MV-4-11 (cell line): ENCODE measurements around the gene ITGAL.
"Not testable (repeated sequence)": the region's sequence is repeated elsewhere in the genome, so short reads cannot be mapped to it uniquely, and the experiment has no call there.

Experiments used
- DNase-seq: peaks from one replicate; lab custom pipeline; 2025; lab: John Stamatoyannopoulos, UW

ITGAL gene

DNA sequence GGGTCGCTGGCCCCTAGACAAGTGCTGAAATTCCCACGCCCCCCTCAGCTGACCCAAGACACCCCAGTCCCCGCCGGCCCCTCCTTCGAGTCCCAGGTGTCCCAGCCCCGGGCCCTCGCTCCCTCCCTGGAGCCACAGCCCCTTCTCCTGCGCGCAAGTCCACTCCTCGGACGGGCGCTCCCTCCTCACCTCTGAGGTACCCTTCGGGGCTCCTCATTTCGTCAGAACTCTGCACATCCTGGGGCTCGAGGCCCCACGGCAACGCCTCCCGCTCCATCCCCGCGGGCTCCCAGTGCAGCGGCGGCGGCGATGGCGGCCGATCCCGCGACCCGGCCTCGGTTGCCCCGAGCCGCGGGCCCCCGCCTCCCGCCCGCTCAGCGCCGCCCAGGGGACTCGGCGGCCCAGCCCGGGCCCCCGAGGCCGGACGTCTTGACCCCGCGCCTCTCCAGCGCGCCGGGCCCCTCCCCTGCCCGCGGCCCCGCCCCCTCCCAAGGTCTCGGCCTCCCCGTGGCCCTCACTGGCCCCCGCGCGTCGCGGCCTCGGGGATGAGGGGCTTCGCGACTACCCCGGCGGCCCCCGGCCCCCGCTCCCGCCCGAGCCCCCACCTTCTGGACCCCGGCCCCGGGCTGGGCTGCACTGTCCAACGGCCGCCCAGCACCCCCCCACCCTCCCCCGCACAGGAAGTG, 53.7 kb downstream of the ITGAL start, which contains the start of gene ZNF768:
Gene ZNF768, minus strand, starts transcription at position 430 of the 686 bp plus-strand sequence. Its CDS starts 153 bp downstream, at position 277.
- DNase-seq = no peak

DNA sequence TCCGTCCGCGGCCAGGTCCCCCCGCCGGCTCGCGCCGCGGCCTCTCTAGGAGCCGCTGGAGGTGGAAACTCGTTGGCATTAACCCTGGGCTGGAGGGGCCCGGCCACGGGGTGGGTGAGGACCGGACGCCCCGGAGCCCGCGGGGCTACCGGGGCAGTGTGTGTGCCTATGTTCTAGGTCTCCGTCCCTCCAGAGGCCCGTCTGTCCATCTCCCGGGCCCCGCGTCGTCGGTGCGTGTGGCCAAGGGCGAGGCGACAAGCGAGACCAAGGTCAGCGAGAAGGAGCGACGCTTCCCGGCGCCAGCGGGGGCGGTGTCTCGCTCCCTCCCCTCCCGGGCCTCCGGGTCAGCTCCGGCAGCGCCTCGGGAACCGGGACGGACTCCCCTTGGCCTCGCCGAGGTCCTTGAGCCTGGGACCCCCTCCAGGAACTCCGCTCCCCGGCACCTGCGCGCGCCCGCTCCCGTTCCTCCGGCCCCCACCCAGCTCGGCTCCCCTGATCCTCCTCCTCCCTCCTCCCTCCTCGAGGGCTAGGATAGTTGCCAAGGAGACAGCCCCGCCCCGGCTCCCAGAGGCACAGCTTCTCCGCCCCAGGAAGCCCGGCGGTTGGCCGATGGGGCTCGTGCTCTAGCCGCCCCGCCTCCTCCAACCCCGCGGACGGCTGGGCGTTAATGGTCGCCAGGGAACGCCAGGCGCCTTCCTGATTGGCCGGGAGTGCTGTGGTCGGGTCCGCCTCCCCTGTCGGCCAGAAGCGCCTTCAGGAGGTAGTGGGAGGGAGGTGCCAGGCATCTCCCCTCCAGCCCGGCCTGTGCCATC, 54.5 kb downstream of the ITGAL start:
- peak; percentile 96 for DNase-seq

- DNase-seq = peak; percentile 92
These were observed 55.2 kb downstream of the ITGAL start for GRCh38 chr16:30527635-30528178.

- no peak for DNase-seq
These were observed 56.4 kb downstream of the ITGAL start for GRCh38 chr16:30528799-30529457.

DNA sequence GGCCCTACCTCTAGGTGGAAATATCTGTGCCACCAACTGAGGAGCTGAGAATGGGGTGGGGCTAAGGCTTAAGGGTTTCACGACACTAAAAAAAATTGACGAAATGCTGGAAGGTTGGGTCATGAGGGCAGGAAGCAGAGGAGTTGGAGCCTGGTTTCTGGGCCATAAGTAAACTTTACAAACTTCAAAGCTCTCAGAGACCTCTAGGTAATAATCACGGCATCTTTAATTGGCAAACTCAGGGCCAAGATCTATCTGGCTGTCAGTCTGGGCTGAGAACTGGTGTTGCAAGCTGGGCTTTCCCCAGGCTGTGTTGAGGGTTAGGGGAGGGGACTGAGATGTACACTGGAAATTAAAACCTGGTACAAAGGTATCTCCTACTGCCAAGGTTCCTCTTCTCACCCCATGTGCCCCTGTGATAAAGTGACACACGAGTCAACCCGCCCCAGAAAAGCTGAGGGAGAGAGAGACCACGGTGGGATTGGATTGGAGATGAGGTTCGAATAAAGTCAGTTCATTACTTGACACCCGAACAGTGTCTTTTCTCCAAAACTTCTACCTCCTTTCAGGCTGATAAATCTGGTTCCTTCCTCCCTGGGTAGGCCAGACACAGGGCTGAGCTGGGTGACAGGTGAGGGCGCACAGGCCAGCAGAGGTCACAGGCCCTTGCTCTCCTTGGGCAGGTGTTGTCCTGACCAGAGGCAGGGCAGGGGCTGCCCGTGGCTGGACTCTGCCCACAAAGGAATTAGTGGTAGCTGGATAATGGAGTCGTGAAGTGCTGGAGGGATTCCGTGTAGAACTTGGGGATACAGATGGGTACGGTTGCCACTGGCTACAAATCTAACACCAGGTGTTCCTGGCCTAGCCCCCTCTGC, 57.9 kb downstream of the ITGAL start:
- no peak for DNase-seq

GRCh38 chr16:30532285-30533145, 60.0 kb downstream of the ITGAL start:
- DNase-seq = no peak

DNA sequence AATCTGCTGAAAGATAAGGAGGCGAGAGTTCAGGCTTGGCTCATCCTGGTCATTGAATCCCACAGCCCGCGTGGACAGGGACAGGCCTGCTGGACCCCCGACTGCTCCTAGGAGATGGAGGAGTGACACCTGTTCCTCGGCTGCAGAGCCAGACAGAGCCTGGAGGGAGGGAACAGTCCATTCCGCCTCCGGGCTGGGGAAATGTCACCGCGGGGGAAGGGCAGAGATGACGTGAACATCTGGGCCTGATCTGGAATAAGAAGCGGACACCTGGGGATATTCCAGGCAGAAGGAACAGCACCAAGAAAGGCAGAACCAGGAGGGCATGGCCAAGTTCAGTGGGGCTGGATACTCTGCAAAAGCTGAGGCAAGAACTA, 60.6 kb downstream of the ITGAL start:
- DNase-seq = no peak

DNA sequence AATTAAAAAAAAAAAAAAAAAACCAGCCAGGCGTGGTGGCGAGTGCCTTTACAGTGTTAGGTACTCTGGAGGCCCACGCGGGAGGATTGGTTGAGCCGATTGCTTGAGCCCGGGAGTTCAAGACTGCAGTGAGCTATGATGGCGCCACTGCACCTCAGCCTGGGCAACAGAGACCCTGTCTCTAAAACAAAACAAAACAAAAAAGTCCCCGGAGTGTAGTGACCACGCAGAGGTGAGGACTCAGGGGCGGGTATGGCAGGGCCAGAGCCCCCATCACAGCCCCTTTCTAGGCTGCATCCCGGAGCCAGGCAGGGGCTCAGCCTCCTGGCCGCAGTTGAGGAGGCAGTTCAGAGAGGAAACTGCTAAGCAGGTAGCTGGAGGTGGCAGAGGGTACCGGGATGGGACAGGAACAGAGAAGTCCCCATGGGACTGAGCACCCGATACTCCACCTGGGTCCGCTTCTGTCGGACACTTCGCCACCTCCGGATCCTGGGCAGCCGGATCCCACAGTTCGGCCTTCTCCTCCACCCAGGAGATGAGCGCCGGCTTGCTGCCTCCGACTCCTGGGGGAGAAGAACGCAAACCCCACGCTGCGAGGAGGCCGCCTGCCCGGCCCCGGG, 61.3 kb downstream of the ITGAL start:
- DNase-seq = no peak

DNA sequence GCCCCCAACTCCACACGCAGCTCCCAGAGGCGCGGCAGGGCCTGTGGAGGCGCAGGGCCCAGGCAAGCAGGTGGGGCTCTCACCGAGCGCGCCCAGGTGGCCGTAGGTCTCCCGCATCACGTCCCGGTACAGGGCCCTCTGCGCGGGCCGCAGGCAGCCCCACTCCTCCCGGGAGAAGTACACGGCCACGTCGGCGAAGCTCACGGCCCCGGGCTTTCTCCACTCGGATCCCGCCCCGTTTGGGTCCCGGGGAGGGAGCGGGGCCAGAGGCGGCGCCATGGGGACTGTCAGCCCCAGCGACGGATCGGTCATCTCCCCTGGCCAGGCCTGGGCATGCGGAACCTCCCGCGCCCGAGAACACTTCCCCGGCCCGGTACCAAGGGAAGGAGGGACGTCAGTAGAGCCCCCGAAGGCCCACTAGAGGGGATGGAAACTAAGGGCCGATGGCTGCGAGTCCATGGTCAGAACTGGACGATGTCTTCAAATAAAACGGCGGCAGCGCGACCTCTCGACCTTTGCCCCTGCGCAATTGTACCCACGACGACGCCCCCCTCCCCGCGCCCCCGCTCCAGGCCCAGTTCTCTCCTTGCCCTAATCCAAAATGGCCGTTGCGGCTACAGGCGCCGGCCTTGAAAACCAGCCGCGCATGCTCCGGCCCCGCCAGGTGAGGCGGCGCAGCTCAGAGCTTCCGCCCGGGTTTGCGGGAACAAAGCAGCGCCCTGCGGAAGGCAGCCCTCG, 62.0 kb downstream of the ITGAL start, which contains the start of gene ZNF747:
Gene ZNF747, minus strand, starts transcription at position 491 of the 738 bp plus-strand sequence. Its CDS starts 179 bp downstream, at position 312.
- peak; percentile 78 for DNase-seq

DNA sequence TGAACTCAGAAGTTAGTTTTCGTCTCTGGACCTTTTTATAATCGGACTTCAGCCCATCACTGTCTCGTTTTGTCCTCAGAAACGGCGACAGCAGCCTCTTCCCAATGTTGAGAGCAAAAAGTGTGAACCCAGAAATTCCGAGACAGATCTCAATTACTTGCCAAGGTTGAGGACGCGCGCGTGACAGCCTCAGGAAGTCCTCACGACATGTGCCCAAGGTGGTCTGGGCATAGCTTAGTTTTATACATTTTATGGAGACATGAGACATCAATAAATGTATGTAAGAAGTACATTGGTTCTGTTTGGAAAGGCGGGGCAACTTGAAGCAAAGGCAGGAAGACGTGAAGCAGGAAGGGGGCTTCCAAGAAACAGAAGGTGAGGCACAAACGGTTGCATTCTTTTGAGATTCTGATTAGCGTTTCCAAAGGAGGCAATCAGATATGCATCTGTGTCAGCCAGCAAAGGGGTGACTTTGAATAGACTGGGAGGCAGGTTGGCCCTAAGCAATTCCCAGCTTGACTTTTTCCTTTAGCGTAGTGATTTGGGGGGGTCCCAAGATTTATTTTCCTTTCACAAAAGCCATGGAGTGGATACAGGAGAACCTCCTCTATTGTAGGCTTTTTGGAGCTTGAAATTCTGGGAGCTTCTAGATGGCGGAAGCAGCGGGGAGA, 62.7 kb downstream of the ITGAL start:
- peak; percentile 64 for DNase-seq

DNA sequence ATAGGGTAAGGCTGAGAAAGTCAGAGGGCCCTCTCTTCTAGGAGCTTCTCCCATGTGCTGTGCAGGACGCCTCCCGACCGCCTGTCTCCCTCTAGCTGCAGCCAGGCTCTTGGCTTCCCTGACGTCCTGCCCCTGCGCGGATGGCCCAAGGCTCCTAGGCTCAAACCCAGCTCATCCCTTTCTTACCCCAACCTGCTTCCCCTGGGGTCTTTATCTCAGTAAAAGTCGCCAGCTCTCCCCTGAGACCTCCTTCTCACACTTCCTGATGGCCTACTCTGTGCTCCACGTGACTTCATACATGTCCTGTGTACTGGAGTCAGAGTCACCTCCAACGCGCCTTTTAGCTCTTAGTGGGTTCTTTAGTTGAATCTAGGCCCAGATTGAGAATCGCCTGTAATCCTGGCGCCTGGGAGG, 63.2 kb downstream of the ITGAL start:
- DNase-seq = peak; percentile 69

GRCh38 chr16:30536391-30537024, 64.0 kb downstream of the ITGAL start:
- DNase-seq = peak; percentile 70

- DNase-seq = no peak
These were observed 66.7 kb downstream of the ITGAL start for GRCh38 chr16:30539000-30539964.

- not testable (repeated sequence) for DNase-seq
These were observed 67.5 kb downstream of the ITGAL start for GRCh38 chr16:30539986-30540526.

DNA sequence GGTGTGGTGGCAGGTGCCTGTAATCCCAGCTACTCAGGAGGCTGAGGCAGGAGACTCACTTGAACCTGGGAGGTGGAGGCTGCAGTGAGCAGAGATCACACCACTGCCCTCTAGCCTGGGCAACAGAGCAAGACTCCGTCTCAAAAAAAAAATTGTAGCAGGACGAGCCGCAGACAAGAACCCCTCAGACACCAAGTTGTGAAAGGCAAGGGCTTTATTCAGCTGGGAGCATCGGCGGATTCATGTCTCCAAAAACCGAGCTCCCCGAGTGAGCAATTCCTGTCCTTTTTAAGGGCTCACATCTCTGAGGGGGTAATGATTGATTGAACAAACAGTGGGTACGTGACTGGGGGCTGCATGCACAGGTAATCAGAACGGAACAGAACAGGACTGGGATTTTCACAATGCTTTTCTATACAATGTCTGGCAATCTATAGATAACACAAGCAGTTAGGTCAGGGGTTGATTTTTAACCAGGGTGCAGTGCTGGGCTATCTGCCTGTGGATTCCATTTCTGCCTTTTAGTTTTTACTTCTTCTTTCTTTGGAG, 68.4 kb downstream of the ITGAL start:
- DNase-seq = not testable (repeated sequence)
